C4-2B (cell line): ENCODE data around the gene PHF8.

ENCODE experiments used
- ZFX ChIP-seq: fragments of 450-650 bp; IDR thresholded peaks from 2 replicates; pipeline ENCODE4 v1.6.1; 2017
- TF ChIP-seq, protein P1 (sequence below): fragments of 450-650 bp; conservative IDR thresholded peaks from 2 replicates; pipeline ENCODE4 v1.5.1; 2017; ENCODE audit warnings: mild to moderate bottlenecking

DNA sequence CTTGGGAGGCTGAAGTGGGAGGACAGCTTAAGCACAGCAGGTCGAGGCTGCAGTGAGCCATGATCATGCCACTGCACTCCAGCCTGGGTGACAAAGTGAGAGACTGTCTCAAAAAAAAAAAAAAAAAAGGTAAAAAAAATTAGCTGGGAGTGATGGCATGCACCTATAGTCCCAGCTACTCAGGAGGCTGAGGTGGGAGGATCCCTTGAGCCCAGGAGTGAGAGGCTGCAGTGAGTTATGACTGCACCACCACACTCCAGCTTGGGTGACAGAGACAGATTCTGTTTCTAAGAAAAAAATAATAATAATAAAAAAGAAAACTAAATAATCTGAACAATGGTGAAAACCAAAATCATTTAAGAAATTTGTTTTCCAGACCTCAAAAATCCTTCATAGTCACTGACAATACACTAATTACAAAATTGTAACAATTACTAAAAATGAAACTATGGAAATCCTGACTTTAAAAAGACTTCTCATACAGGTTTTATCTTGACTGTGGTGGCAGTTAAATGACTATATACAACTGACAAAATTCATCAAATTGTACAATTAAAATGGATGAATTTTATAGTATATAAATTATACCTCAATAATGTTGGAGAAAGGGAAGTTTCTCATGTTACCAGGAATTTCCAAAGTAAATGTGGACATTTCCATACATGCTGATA, 31.3 kb downstream of the PHF8 start:
- TF ChIP-seq, protein P1, sequence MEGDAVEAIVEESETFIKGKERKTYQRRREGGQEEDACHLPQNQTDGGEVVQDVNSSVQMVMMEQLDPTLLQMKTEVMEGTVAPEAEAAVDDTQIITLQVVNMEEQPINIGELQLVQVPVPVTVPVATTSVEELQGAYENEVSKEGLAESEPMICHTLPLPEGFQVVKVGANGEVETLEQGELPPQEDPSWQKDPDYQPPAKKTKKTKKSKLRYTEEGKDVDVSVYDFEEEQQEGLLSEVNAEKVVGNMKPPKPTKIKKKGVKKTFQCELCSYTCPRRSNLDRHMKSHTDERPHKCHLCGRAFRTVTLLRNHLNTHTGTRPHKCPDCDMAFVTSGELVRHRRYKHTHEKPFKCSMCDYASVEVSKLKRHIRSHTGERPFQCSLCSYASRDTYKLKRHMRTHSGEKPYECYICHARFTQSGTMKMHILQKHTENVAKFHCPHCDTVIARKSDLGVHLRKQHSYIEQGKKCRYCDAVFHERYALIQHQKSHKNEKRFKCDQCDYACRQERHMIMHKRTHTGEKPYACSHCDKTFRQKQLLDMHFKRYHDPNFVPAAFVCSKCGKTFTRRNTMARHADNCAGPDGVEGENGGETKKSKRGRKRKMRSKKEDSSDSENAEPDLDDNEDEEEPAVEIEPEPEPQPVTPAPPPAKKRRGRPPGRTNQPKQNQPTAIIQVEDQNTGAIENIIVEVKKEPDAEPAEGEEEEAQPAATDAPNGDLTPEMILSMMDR, result no peak
- no peak for TF ChIP-seq ZFX
